Aorta (tissue), 5 donors: ENCODE data around the gene NDUFB8. TPM values are rescaled to one million over a fixed set of nuclear protein-coding genes. Genes with fewer than 3 reads are reported as not detected.
A peak's percentile ranks its signal among the peaks of the same experiment; 100 is the strongest.

Source experiments
- ATAC-seq: fragments of 200-7000 bp; cut with Tn5 transposase; one replicate; pipeline ENCODE4 v1.9.1; 2022; ENCODE audit warnings: moderate library complexity; ENCODE audit not compliant: low FRiP score
- DNase-seq, 2 donors: peaks; one replicate each; pipeline ENCODE4 v3.0.0-alpha.2; 2020
- H3K27ac ChIP-seq, 2 donors: one replicate each; pipeline ENCODE4 v1.5.1; 2013; ENCODE audit warnings: low read length in 2 of 2, mild to moderate bottlenecking in 2 of 2, moderate library complexity in 2 of 2, control low read depth in 1 of 2, inconsistent platforms in 1 of 2, low read depth in 1 of 2
- H3K27me3 ChIP-seq, 2 donors: one replicate each; pipeline ENCODE4 v1.6.1; 2013; ENCODE audit warnings: control low read depth in 1 of 2, low read length in 1 of 2, mild to moderate bottlenecking in 1 of 2, moderate library complexity in 1 of 2; ENCODE audit not compliant: insufficient read depth in 2 of 2, control insufficient read depth in 1 of 2
- H3K36me3 ChIP-seq, 2 donors: one replicate each; pipeline ENCODE4 v1.6.1; 2013; ENCODE audit warnings: control low read depth in 1 of 2, low read length in 1 of 2, mild to moderate bottlenecking in 1 of 2; ENCODE audit not compliant: insufficient read depth in 2 of 2, control insufficient read depth in 1 of 2
- H3K4me1 ChIP-seq, 2 donors: one replicate each; pipeline ENCODE4 v1.6.1; 2013; ENCODE audit warnings: low read length in 2 of 2, control low read depth in 1 of 2, mild to moderate bottlenecking in 1 of 2, moderate library complexity in 1 of 2; ENCODE audit not compliant: insufficient read depth in 2 of 2, control insufficient read depth in 1 of 2
- H3K4me3 ChIP-seq, 2 donors: one replicate each; pipeline ENCODE4 v1.5.1; 2013; ENCODE audit warnings: low read length in 2 of 2, control low read depth in 1 of 2, mild to moderate bottlenecking in 1 of 2
- H3K9me3 ChIP-seq: one replicate; pipeline ENCODE4 v1.6.1; 2013; ENCODE audit warnings: mild to moderate bottlenecking, low read length; ENCODE audit not compliant: control insufficient read depth
- WGBS, 2 donors: extraction: QIAGEN DNeasy Blood & Tissue Kit; methylation state at CpG; one replicate each; pipeline ENCODE4 v1.1.7; 2013; 5-methylcytosine and 5-hydroxymethylcytosine counted together
- intact Hi-C, 2 donors: fragments of 100-400 bp; cut with DNase I; formaldehyde crosslinking; loops; one replicate each; pipeline versions ENCODE4 v1.14.2 to v1.15.0; 2022
- polyA plus RNA-seq, 2 donors: library from polyadenylated mRNA; stranded (reverse); fragments of 200-250 nt; gene quantifications; one replicate each; pipeline ENCODE4 v1.2.3, GENCODE V29; 2013
- total RNA-seq, 2 donors: library from RNA; stranded (reverse); fragmentation: NEBNext Ultra II Directional; extraction: Animal tissue kit (Norgen Biotek cat#: 25700); gene quantifications; one replicate each; pipeline ENCODE4 v1.2.1, GENCODE V29; 2021
- donor health status: healthy with polysubstance abuse.
- donor health status: Bipolar disorder and iron deficiency.
- donor health status: DM: no; HTN: no; CAD: no.
- donor health status: DM: no; HTN: no; CAD: no.
- donor health status: DM: yes; HTN: yes; CAD: no.

The NDUFB8 gene
- total and polyA plus RNA-seq, 4 donors = 127 to 337 (median 225) TPM

- Histone ChIP-seq H3K27ac (no peak overlapping the region), H3K9me3 (no peaks in the 10 kb centered on the region), H3K4me1 (peaks cover 0 to 2% of the 10 kb centered on the region in 2 donors), H3K4me3 (no peak overlapping the region), H3K36me3 (no peaks in the 10 kb centered on the region), H3K27me3 (no peaks in the 10 kb centered on the region)
- intact Hi-C loops = loop anchor here (10.0 kb wide), 2 partner anchors 187 to 383 kb away; partner anchors contain the start of genes SLF2 (in 2 of the 2) and SCD (in 1 of the 2)
- no peak for ATAC-seq
- DNase-seq = no peak
Observed at GRCh38 chr10:100531761-100532160, 2.1 kb upstream of the NDUFB8 start.

- no peak for ATAC-seq
- 1 to 2% methylated on average over 18 of the region's 18 CpGs for WGBS, 2 donors
- Histone ChIP-seq H3K4me3 (peak overlapping the region; percentile 35 to 74), H3K36me3 (peaks cover 0 to 5% of the 10 kb centered on the region in 2 donors), H3K27me3 (no peaks in the 10 kb centered on the region), H3K27ac (no peak overlapping the region), H3K4me1 (no peaks in the 10 kb centered on the region), H3K9me3 (no peaks in the 10 kb centered on the region)
- intact Hi-C loops = no loop called here
- DNase-seq = peak in 1 of 2 donors; percentile 20
Observed at GRCh38 chr10:100528921-100529474, 673 bp downstream of the NDUFB8 start.

DNA sequence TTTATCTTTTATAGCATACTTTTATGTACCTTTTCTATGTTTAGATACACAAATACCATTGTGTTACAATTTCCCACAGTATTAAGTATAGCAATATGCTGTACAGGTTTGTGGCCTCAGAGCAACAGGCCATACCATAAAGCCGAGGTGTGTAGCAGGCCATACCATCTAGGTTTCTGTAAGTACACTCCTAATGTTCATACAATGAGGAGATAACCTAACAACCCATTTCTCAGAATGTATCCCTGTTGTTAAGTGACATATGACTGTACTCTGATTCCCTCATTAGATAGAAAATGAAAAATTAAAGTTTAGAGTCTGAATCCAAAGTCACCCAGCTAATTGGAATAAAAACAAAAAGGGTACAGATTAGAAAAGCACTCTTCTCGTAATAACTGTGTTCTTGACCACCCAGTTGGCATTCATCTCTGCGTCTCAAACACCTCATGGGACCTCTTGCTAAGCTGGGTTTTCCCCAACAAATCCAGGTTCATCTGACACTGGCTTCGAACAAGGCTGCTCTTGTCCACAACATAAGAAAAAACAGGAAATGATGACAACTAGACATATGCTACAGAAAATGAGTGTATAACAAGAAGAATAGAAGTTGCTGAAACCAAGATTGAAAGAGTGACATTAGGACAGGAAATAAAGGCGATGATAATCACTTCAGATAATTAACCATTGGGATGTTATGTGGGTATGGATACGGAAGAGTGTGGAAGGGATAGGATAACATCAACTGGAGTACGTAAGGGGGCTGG lies 1.4 kb downstream of the NDUFB8 start:
- no peaks in the 10 kb centered on the region for H3K9me3 ChIP-seq
- H3K4me3 ChIP-seq = peak overlapping the region; percentile 35 to 74
- ATAC-seq (no peak), DNase-seq (no peak)
- intact Hi-C loops = no loop called here
- H3K4me1 ChIP-seq = no peaks in the 10 kb centered on the region
- peaks cover 0 to 5% of the 10 kb centered on the region in 2 donors for H3K36me3 ChIP-seq
- H3K27ac ChIP-seq = no peak overlapping the region
- H3K27me3 ChIP-seq = no peaks in the 10 kb centered on the region
- 58 to 59% methylated on average over 7 of the region's 7 CpGs for WGBS, 2 donors

- Histone ChIP-seq H3K4me1 (no peaks in the 10 kb centered on the region), H3K9me3 (no peaks in the 10 kb centered on the region), H3K27ac (no peak overlapping the region), H3K27me3 (no peaks in the 10 kb centered on the region), H3K4me3 (no peak overlapping the region), H3K36me3 (peaks cover 0 to 7% of the 10 kb centered on the region in 2 donors)
- DNase-seq (peak in 1 of 2 donors; percentile 35), ATAC-seq (no peak)
- intact Hi-C loops = no loop called here
- 82 to 83% methylated on average over 2 of the region's 2 CpGs for WGBS, 2 donors
Observed at GRCh38 chr10:100524638-100525037, 5.0 kb downstream of the NDUFB8 start.

DNA sequence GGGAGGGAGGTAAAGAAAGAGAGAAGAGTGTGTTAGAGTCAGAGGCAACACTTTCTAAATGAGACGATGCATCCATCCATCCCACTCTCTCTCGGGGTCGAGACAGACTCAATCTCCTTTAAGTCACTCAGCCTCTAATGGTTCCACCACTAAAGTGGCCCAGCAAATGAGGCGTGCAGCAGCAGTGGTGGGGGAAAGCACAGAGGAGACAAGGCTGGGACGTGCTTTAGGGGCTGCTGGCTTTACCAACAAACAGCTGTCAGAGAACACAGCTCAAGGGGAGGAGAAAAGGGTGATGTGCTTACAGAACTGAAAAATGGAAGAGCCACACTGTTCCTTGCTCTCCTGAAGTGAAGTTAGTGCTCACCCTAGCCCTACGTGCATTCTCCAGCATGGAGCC lies 5.5 kb downstream of the NDUFB8 start:
- H3K27ac ChIP-seq = no peak overlapping the region
- intact Hi-C loops = no loop called here
- peaks cover 0 to 7% of the 10 kb centered on the region in 2 donors for H3K36me3 ChIP-seq
- no peaks in the 10 kb centered on the region for H3K9me3 ChIP-seq
- no peak overlapping the region for H3K4me3 ChIP-seq
- no peaks in the 10 kb centered on the region for H3K27me3 ChIP-seq
- DNase-seq (no peak), ATAC-seq (no peak)
- 80 to 82% methylated on average over 6 of the region's 6 CpGs for WGBS, 2 donors
- no peaks in the 10 kb centered on the region for H3K4me1 ChIP-seq

- no peaks in the 10 kb centered on the region for H3K27me3 ChIP-seq
- intact Hi-C loops = no loop called here
- no peak for ATAC-seq
- WGBS, 2 donors = 92 to 94% methylated on average over 9 of the region's 9 CpGs
- peak in 1 of 2 donors; percentile 45 for DNase-seq
- no peak overlapping the region for H3K4me3 ChIP-seq
- H3K36me3 ChIP-seq = peaks cover 0 to 7% of the 10 kb centered on the region in 2 donors
- no peak overlapping the region for H3K27ac ChIP-seq
- H3K9me3 ChIP-seq = no peaks in the 10 kb centered on the region
- no peaks in the 10 kb centered on the region for H3K4me1 ChIP-seq
Observed at GRCh38 chr10:100522945-100523344, 6.7 kb downstream of the NDUFB8 start.

- DNase-seq (no peak), ATAC-seq (no peak)
- Histone ChIP-seq H3K27me3 (no peaks in the 10 kb centered on the region), H3K4me3 (no peak overlapping the region), H3K27ac (no peak overlapping the region), H3K36me3 (peaks cover 0 to 7% of the 10 kb centered on the region in 2 donors), H3K9me3 (no peaks in the 10 kb centered on the region), H3K4me1 (no peaks in the 10 kb centered on the region)
- 67 to 73% methylated on average over 5 of the region's 5 CpGs for WGBS, 2 donors
- intact Hi-C loops = no loop called here
Observed at GRCh38 chr10:100522107-100522801, 7.4 kb downstream of the NDUFB8 start.

GRCh38 chr10:100520811-100521210 lies 8.9 kb downstream of the NDUFB8 start:
- intact Hi-C loops = no loop called here
- 77 to 80% methylated on average over 3 of the region's 3 CpGs for WGBS, 2 donors
- Histone ChIP-seq H3K9me3 (no peaks in the 10 kb centered on the region), H3K4me3 (no peak overlapping the region), H3K27ac (no peak overlapping the region), H3K4me1 (no peaks in the 10 kb centered on the region), H3K27me3 (no peaks in the 10 kb centered on the region), H3K36me3 (peaks cover 0 to 3% of the 10 kb centered on the region in 2 donors)
- no peak for ATAC-seq
- no peak for DNase-seq
